ENCODE data around the gene PPARGC1A.
A peak's percentile ranks its signal among the peaks of the same experiment; 100 is the strongest.

PPARGC1A gene, protein sequence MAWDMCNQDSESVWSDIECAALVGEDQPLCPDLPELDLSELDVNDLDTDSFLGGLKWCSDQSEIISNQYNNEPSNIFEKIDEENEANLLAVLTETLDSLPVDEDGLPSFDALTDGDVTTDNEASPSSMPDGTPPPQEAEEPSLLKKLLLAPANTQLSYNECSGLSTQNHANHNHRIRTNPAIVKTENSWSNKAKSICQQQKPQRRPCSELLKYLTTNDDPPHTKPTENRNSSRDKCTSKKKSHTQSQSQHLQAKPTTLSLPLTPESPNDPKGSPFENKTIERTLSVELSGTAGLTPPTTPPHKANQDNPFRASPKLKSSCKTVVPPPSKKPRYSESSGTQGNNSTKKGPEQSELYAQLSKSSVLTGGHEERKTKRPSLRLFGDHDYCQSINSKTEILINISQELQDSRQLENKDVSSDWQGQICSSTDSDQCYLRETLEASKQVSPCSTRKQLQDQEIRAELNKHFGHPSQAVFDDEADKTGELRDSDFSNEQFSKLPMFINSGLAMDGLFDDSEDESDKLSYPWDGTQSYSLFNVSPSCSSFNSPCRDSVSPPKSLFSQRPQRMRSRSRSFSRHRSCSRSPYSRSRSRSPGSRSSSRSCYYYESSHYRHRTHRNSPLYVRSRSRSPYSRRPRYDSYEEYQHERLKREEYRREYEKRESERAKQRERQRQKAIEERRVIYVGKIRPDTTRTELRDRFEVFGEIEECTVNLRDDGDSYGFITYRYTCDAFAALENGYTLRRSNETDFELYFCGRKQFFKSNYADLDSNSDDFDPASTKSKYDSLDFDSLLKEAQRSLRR

DNA sequence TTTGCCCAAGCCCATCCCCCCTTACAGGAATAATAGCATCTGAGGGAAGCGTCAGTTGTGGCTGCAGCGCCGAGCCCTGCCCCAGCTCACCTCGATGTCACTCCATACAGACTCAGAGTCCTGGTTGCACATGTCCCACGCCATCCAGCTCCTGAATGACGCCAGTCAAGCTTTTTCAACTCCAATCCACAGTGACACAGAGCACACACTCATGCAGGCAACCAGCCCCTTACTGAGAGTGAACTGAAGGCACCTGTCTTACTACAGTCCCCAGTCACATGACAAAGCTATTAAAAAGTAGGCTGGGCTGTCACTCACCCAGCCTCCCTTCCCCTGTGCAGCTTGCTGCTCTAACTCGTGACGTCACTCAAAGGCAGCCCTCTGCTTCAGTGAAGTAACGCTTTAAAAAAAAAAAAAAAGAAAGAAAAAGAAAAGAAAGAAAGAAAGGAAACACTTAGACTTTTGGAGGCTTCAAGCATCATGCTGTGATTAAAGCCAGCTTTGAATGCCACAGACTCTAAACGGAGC lies at the start of gene PPARGC1A:
Gene PPARGC1A, minus strand, starts transcription at position 234 of the 528 bp plus-strand sequence. Its CDS starts 90 bp downstream, at position 144.
- DNase-seq (ENCODE audit: low spot score), result peak; percentile 3

DNA sequence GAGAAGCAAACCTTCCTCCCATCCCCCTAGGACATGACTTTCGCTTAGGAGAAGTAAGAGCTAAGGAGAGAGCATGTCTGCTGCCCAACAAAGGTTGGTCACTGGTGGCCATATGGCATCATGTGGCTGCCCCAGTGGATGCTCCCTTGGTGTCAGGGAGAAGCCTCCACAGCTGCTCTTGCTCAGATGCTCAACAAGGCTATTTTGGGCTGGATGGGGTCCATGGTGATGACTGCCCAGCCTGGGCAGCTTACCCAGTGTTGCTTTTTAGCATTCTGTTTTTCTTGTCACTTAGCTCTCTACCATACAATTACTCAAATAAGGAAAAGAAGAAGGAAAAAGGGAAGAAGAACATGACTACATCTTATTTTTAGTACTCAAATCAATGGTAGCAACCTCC lies 48.9 kb upstream of the PPARGC1A start:
- no peak for DNase-seq (ENCODE audit: low spot score)

DNA sequence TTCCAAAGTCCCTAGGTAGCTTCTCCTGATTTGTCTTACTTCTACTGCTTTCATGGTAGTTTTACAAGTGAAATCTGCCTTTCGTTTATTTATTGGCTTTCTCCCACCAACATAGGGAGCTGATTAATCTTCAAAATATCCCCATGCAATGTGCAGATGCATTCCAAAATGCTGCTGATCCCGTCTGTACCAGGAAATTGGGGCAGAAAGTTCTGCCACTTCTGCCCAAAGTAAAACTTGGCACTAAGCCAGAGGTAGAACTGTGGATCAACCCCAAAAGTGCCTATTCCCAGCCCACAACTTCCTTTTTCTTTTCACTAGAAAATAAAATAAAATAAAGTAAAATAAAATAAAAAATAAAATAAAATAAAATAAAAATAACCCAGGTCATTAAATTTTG lies 47.3 kb upstream of the PPARGC1A start:
- DNase-seq (ENCODE audit: low spot score), result no peak

DNA sequence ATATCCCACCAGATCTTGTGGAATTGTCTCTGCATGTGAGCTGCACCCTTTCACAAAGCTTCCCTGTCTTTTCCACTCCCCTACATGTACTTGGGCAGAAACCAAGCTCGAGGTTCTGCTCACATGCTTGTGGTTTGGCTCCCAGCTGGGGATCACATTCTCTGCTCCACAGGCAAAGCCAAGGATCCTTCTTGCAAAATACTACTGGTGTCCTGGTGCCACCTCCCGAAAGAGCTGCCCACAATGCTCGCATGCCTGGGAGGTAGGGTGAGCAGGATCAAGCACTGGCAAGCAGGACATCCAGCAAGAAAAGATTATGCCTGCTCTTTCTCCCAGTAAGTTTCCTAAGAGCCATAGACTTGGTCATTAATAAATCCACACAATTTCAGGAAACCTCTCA lies 45.1 kb upstream of the PPARGC1A start:
- no peak for DNase-seq (ENCODE audit: low spot score)

- DNase-seq (ENCODE audit: low spot score), result no peak
These were observed 44.4 kb upstream of the PPARGC1A start for GRCh38 chr4:23934223-23934622.

DNA sequence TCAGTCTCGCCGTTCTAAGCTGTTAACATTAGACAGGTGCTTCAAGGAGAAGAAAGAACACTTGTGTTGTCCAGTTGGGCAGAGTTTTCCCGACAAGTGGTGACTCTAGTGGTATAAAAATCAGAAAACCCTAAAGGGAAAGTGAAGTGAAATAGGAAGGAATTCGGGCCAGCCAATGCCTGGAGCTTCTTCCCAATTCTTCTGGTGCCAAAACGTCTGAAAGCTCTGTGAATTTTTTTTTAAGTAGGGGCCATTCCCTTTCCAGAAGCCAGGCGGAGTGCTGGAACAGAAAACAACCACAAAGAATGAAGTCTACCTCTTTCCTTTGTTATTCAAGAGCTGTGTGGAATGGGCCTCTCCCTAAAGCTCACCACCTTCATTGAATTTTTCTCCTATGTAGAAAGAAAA lies 43.1 kb upstream of the PPARGC1A start:
- no peak for DNase-seq (ENCODE audit: low spot score)

- no peak for DNase-seq (ENCODE audit: low spot score)
These were observed 42.3 kb upstream of the PPARGC1A start for GRCh38 chr4:23932186-23932585.

DNA sequence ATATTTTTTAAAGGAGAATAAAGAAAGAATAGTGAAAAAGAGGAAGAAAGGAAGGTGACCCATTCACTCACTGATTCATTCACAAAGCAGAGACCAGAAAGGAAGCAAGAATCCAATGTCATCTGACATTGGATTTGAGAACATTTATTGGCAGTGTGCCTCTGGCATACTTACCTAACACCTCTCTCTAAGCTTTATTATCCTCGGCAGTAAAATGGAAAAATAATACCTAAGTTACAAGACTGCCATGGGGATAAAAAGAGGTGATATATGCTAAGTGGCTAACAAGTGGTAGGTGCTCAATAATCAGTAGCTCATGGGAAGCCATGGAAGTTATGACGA lies 41.6 kb upstream of the PPARGC1A start:
- no peak for DNase-seq (ENCODE audit: low spot score)

DNA sequence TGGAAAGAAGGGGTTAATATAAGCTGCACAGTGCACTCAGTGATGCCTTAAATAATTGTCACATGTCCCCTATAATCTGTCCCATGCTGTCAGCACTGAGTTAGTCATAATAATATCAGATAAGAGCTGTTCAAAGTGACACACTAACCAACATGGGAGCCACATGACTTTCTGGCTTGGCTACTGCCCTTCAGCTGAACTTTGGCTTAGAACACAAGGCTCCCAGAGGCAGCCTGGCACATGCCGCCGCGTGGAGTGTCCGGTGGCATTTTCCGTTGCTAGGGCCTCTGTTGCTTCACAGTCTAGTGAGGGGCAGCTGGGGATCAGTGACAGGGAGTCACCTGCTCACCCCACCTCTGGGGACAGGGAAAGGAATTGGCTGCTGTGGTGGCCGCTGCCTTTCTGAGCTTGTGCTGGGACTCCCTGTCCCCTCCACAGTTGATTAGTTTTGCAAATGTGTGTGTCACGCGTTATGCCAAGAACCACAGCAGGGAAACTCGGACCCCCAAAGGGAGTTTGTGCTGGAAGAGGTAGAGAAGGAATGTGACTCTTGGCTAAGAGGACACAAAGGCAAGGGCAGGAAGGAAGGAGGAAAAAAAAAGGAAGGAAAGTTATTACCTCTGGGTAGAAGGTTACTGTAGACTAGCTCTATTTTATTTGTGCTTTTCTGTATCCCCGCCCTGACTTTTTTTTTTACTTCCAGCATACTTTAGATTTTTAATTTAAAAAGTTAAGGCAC lies 41.1 kb upstream of the PPARGC1A start:
- no peak for DNase-seq (ENCODE audit: low spot score)

DNA sequence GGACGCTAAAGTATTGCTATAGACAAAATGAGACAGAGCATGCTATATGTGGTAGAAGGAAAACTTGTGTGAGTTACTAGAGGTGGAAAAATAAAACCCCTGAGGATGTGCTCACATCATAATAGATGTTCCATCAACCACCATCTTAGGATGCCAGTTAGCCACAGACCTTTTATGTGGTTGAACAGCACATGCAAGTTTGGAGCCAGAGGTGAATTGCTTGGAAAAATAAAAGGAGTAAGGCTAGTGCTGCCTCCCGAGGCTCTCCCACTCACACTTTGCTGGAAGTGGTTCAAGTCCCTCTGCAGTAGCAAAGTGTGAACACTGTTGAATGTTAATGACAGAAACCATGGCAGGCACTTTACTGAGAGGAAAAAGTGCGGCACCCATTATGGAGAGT lies 39.4 kb upstream of the PPARGC1A start:
- DNase-seq (ENCODE audit: low spot score), result no peak

- DNase-seq (ENCODE audit: low spot score), result no peak
These were observed 34.7 kb upstream of the PPARGC1A start for GRCh38 chr4:23924556-23924955.

- DNase-seq (ENCODE audit: low spot score), result no peak
These were observed 34.0 kb upstream of the PPARGC1A start for GRCh38 chr4:23923840-23924239.

DNA sequence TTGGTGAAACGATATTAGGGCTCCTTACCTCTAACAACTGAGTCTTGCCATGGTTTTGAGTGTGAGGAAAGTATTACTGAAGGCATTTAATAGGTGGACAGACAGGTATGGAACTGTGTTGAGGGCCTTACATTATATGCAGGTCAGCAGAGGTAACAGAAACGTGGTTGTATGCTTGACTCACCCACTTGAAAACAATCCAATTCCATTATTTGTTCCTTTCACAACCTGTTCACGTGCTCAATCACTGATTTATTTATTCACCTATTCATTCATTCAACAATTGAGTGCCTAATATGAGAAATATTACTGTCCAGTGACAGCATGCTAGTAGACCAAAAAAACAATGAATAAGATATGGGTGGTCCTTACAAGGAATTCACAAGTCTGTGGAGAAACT lies 33.3 kb upstream of the PPARGC1A start:
- DNase-seq (ENCODE audit: low spot score), result no peak

- DNase-seq (ENCODE audit: low spot score), result no peak
These were observed 32.8 kb upstream of the PPARGC1A start for GRCh38 chr4:23922541-23923111.

DNA sequence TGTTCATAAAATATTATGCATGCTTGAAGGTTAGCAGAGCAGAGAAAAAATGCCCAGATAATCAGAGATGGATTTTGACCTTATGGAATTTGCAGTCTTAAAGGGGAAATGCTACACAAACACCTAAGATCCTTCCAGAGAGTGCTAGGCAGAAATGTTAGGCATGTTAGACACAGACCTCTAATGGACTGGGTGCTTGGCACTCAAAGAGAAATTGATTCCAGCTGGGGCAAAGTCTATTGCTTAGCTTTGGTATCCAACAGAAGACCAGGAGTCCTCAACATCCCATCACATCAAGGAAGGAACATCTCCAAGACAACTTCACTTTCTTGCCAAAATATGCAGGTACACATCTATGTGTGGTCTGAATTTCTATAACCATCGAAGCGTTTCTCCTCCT lies 32.2 kb upstream of the PPARGC1A start:
- DNase-seq (ENCODE audit: low spot score), result no peak

DNA sequence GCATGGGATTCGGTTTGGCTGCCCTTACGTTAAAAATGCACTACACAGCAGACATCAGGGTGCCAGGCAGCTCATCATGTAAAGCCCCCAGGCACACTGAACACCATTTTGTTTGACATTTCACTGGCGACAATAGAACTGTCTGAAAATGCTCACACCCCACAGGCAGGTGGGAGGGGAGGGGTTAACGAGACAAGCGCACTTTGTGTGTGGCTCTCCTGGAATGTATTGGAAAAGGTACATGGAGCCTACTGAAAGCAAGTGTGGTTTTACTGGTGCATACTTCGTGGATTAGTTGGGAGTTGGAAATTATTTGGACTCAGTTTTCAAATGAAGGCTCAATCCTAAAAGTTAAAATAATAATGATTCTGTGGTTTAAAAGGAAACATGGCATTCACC lies 31.6 kb upstream of the PPARGC1A start:
- DNase-seq (ENCODE audit: low spot score), result no peak

DNA sequence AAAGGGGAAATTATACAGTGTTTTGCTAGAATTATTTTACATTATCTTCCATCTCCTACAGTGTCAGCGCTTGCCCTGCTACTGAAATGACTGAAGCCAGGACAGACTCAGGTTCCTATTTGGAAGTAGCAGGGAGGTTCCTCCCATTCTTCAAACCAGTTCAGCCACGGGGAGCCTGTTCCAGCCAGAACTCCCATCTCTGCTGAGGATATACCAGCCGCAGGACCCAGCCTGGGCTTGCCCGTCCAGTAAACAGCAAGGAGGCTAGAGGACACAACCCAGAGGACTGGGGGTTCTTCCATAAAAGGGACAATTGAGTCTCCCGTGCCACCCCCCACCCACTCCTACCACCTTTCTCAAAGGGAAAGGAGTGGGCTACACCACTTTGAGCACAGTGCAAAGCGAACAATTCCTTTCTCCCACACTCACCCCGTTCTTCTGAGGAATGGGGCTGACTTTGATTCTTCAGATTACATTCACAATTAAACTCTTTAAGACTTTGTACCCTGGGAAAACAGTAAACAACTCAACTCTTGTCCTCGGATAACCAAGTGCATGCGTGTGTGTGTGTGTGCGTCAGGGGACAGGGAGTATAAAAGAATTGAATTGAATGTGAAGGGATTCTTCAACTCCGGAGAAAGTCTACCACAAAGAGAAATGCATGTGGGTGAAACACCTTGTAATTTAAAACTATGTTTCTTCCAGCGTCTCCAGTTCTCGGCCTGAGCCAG lies 31.0 kb upstream of the PPARGC1A start:
- DNase-seq (ENCODE audit: low spot score), result no peak

GRCh38 chr4:23920296-23920695 lies 30.4 kb upstream of the PPARGC1A start:
- DNase-seq (ENCODE audit: low spot score), result no peak

GRCh38 chr4:23916282-23916681 lies 26.4 kb upstream of the PPARGC1A start:
- no peak for DNase-seq (ENCODE audit: low spot score)

GRCh38 chr4:23915459-23916132 lies 25.7 kb upstream of the PPARGC1A start:
- DNase-seq (ENCODE audit: low spot score), result no peak
